Stimulated activated CD8-positive, alpha-beta memory T cell treated with anti-CD3 and anti-CD28 coated beads, Interleukin-12 subunit alpha, Interleukin-12 subunit beta, amount 100 ng/mL, for 24 hours (primary cell): ENCODE measurements around the gene PDCD1.
"Not testable (repeated sequence)": the region's sequence is repeated elsewhere in the genome, so short reads cannot be mapped to it uniquely, and the experiment has no call there.

Experiments used
- DNase-seq: peaks from one replicate; pipeline ENCODE4 v3.0.0-alpha.2; 2020; ENCODE audit errors: extremely low read depth

PDCD1 gene

GRCh38 chr2:241814393-241814642, 44.4 kb downstream of the PDCD1 start:
- no peak for DNase-seq

GRCh38 chr2:241813644-241814392, 44.9 kb downstream of the PDCD1 start:
- no peak for DNase-seq

- DNase-seq = no peak
Measured at GRCh38 chr2:241812730-241813643, 45.7 kb downstream of the PDCD1 start.

- no peak for DNase-seq
Measured at GRCh38 chr2:241811952-241812729, 46.6 kb downstream of the PDCD1 start.

- DNase-seq = no peak
Measured at GRCh38 chr2:241811201-241811951, 47.3 kb downstream of the PDCD1 start.

GRCh38 chr2:241810307-241811200, 48.1 kb downstream of the PDCD1 start:
- no peak for DNase-seq

- DNase-seq = no peak
Measured at GRCh38 chr2:241809383-241810306, 49.0 kb downstream of the PDCD1 start.

- DNase-seq = no peak
Measured at GRCh38 chr2:241808721-241809382, 49.8 kb downstream of the PDCD1 start, which contains the start of gene NEU4. NEU4 (plus strand) TSS chr2:241809193; CDS start chr2:241814485, 5,292 bp downstream.

GRCh38 chr2:241808051-241808720, 50.5 kb downstream of the PDCD1 start:
- DNase-seq = no peak

GRCh38 chr2:241806217-241806616, 52.5 kb downstream of the PDCD1 start:
- DNase-seq = not testable (repeated sequence)

- DNase-seq = no peak
Measured at GRCh38 chr2:241804326-241805229, 54.1 kb downstream of the PDCD1 start.

GRCh38 chr2:241803387-241804325, 55.0 kb downstream of the PDCD1 start:
- DNase-seq = no peak

GRCh38 chr2:241802421-241803318, 56.0 kb downstream of the PDCD1 start:
- DNase-seq = no peak

- DNase-seq = no peak
Measured at GRCh38 chr2:241801611-241802420, 56.9 kb downstream of the PDCD1 start.
